Neuronal stem cell (in vitro differentiated cells): Measurements from ENCODE around the gene ZSCAN21.

Source experiments
- DNase-seq: peaks from one replicate; pipeline ENCODE4 v3.0.0-alpha.2; 2013; ENCODE audit warnings: low spot score
- H2AFZ ChIP-seq: one replicate; pipeline ENCODE4 v1.6.1; 2013; ENCODE audit warnings: mild to moderate bottlenecking, low read length, inconsistent platforms
- H2AK5ac ChIP-seq: 2 replicates; pipeline ENCODE4 v1.6.1; 2013; ENCODE audit warnings: low read depth, mild to moderate bottlenecking, inconsistent platforms, low read length, moderate library complexity, mixed read lengths
- H2BK120ac ChIP-seq: 2 replicates; pipeline ENCODE4 v1.6.1; 2013; ENCODE audit warnings: low read depth, mild to moderate bottlenecking, inconsistent platforms, low read length, moderate library complexity, mixed read lengths
- H2BK12ac ChIP-seq: one replicate; pipeline ENCODE4 v1.6.1; 2013; ENCODE audit warnings: low read length, inconsistent platforms
- H2BK15ac ChIP-seq: 2 replicates; pipeline ENCODE4 v1.6.1; 2013; ENCODE audit warnings: mild to moderate bottlenecking, low read length, inconsistent platforms, mixed read lengths
- H2BK5ac ChIP-seq: one replicate; pipeline ENCODE4 v1.6.1; 2013; ENCODE audit warnings: inconsistent platforms, mild to moderate bottlenecking, low read length, moderate library complexity
- H3K14ac ChIP-seq: one replicate; pipeline ENCODE4 v1.6.1; 2013; ENCODE audit warnings: low read length, inconsistent platforms
- H3K18ac ChIP-seq: 2 replicates; pipeline ENCODE4 v1.6.1; 2013; ENCODE audit warnings: low read length, inconsistent platforms
- H3K23ac ChIP-seq: 2 replicates; pipeline ENCODE4 v1.6.1; 2013; ENCODE audit warnings: low read depth, mild to moderate bottlenecking, mixed read lengths, low read length, inconsistent platforms; ENCODE audit not compliant: poor library complexity
- H3K27ac ChIP-seq: replicated peaks from 3 replicates; pipeline ENCODE4 v1.5.1; 2013; ENCODE audit warnings: low read length, inconsistent platforms
- H3K27me3 ChIP-seq, 3 experiments: 2 replicates each; pipeline ENCODE4 v1.6.1; 2013; ENCODE audit warnings: low read length in 3 of 3, mild to moderate bottlenecking in 2 of 3, inconsistent platforms in 1 of 3, low read depth in 1 of 3, mixed read lengths in 1 of 3, moderate library complexity in 1 of 3; ENCODE audit not compliant: control insufficient read depth in 3 of 3, insufficient read depth in 3 of 3
- H3K36me3 ChIP-seq, 2 donors: replicated peaks in 1 of 2; 2 replicates each; pipeline ENCODE4 v1.6.1; 2013; ENCODE audit warnings: low read length in 2 of 2; ENCODE audit not compliant: control insufficient read depth in 2 of 2, insufficient read depth in 2 of 2
- H3K4ac ChIP-seq: 2 replicates; pipeline ENCODE4 v1.6.1; 2013; ENCODE audit warnings: inconsistent platforms, mild to moderate bottlenecking, low read length, moderate library complexity
- H3K4me1 ChIP-seq, 2 donors: 1 replicate in 1 of 2; 2 replicates in 1 of 2; pipeline ENCODE4 v1.6.1; 2013; ENCODE audit warnings: low read length in 2 of 2, low read depth in 1 of 2; ENCODE audit not compliant: control insufficient read depth in 2 of 2, insufficient read depth in 1 of 2
- H3K4me2 ChIP-seq: one replicate; pipeline ENCODE4 v1.6.1; 2013; ENCODE audit warnings: mild to moderate bottlenecking, low read length, inconsistent platforms; ENCODE audit not compliant: insufficient read depth, poor library complexity, severe bottlenecking
- H3K4me3 ChIP-seq, 2 donors: 2 replicates each; pipeline ENCODE4 v1.5.1; 2013; ENCODE audit warnings: low read length in 2 of 2, mild to moderate bottlenecking in 2 of 2, inconsistent platforms in 1 of 2, moderate library complexity in 1 of 2
- H3K79me1 ChIP-seq: one replicate; pipeline ENCODE4 v1.6.1; 2013; ENCODE audit warnings: low read depth, mild to moderate bottlenecking, inconsistent platforms, low read length, moderate library complexity
- H3K9ac ChIP-seq: one replicate; pipeline ENCODE4 v1.6.1; 2013; ENCODE audit warnings: mild to moderate bottlenecking, low read depth, low read length, inconsistent platforms; ENCODE audit not compliant: poor library complexity
- H3K9me3 ChIP-seq, 2 donors: replicated peaks in 1 of 2; 2 replicates each; pipeline versions ENCODE3 to v1.6.1; 2013; ENCODE audit warnings: low read length in 2 of 2, mild to moderate bottlenecking in 2 of 2, inconsistent platforms in 1 of 2, low read depth in 1 of 2, mixed read lengths in 1 of 2, moderate library complexity in 1 of 2; ENCODE audit not compliant: control insufficient read depth in 2 of 2, insufficient read depth in 1 of 2
- H4K8ac ChIP-seq: one replicate; pipeline ENCODE4 v1.6.1; 2013; ENCODE audit warnings: low read depth, mild to moderate bottlenecking, inconsistent platforms, low read length, moderate library complexity
- H4K91ac ChIP-seq: one replicate; pipeline ENCODE4 v1.6.1; 2013; ENCODE audit warnings: low read length, low read depth, mild to moderate bottlenecking, inconsistent platforms; ENCODE audit not compliant: poor library complexity
- WGBS, 2 donors: extraction: QIAGEN DNeasy Blood & Tissue Kit; methylation state at CpG; one replicate each; pipeline ENCODE4 v1.1.7; 2013; ENCODE audit warnings: missing lambda C conversion rate in 2 of 2, mixed read lengths in 1 of 2; ENCODE audit not compliant: insufficient read length in 2 of 2, insufficient replicate concordance in 1 of 2; ENCODE audit errors: extremely low coverage in 2 of 2; 5-methylcytosine and 5-hydroxymethylcytosine counted together

Gene ZSCAN21

GRCh38 chr7:100063376-100063775, 13.8 kb downstream of the ZSCAN21 start:
- H2AFZ ChIP-seq, result no peak overlapping the region
- H2BK12ac ChIP-seq, result no peak overlapping the region
- H3K27ac ChIP-seq, result no peak overlapping the region
- no peak overlapping the region for H3K9ac ChIP-seq
- H4K8ac ChIP-seq, result no peak overlapping the region
- no peak overlapping the region for H3K18ac ChIP-seq
- no peak overlapping the region for H2AK5ac ChIP-seq
- DNase-seq, result no peak
- H2BK15ac ChIP-seq, result no peak overlapping the region
- H3K36me3 ChIP-seq, result peaks cover 34 to 81% of the 10 kb centered on the region in 2 donors
- no peak overlapping the region for H4K91ac ChIP-seq
- no peak overlapping the region for H3K4ac ChIP-seq
- no peaks in the 10 kb centered on the region for H3K79me1 ChIP-seq
- no peak overlapping the region for H3K4me2 ChIP-seq
- H3K4me1 ChIP-seq, result no peaks in the 10 kb centered on the region
- no peak overlapping the region for H3K23ac ChIP-seq
- no peak overlapping the region for H2BK120ac ChIP-seq
- H3K4me3 ChIP-seq, result no peak overlapping the region
- no peak overlapping the region for H3K14ac ChIP-seq
- no peak overlapping the region for H2BK5ac ChIP-seq
- WGBS, 2 donors, result no CpG with 5 or more reads among the region's 4 CpGs
- H3K9me3 ChIP-seq, result peaks cover 0 to 7% of the 10 kb centered on the region in 2 donors
- H3K27me3 ChIP-seq, result no peaks in the 10 kb centered on the region

GRCh38 chr7:100064162-100064561, 14.6 kb downstream of the ZSCAN21 start:
- Histone ChIP-seq H2AK5ac (no peak overlapping the region), H3K36me3 (peaks cover 35 to 81% of the 10 kb centered on the region in 2 donors), H3K4me2 (no peak overlapping the region), H3K18ac (no peak overlapping the region), H3K9ac (no peak overlapping the region), H4K8ac (no peak overlapping the region), H3K4me1 (no peaks in the 10 kb centered on the region), H3K4me3 (no peak overlapping the region), H4K91ac (no peak overlapping the region), H2BK5ac (no peak overlapping the region), H3K23ac (no peak overlapping the region), H3K9me3 (peaks cover 2 to 9% of the 10 kb centered on the region in 2 donors), H2BK120ac (no peak overlapping the region), H3K27ac (no peak overlapping the region), H2BK15ac (no peak overlapping the region), H3K14ac (no peak overlapping the region), H2BK12ac (no peak overlapping the region), H3K4ac (no peak overlapping the region), H2AFZ (no peak overlapping the region), H3K79me1 (no peaks in the 10 kb centered on the region), H3K27me3 (no peaks in the 10 kb centered on the region)
- no CpG with 5 or more reads among the region's 9 CpGs for WGBS, 2 donors
- no peak for DNase-seq

GRCh38 chr7:100065452-100066186, 16.0 kb downstream of the ZSCAN21 start:
- Histone ChIP-seq H3K18ac (no peak overlapping the region), H3K4me3 (no peak overlapping the region), H2BK5ac (no peak overlapping the region), H3K27ac (no peak overlapping the region), H3K36me3 (peaks cover 43 to 84% of the 10 kb centered on the region in 2 donors), H4K91ac (no peak overlapping the region), H4K8ac (no peak overlapping the region), H3K4me1 (no peaks in the 10 kb centered on the region), H3K4me2 (no peak overlapping the region), H2AK5ac (no peak overlapping the region), H2BK120ac (no peak overlapping the region), H2AFZ (no peak overlapping the region), H3K79me1 (no peaks in the 10 kb centered on the region), H3K14ac (no peak overlapping the region), H2BK12ac (no peak overlapping the region), H3K27me3 (no peaks in the 10 kb centered on the region), H2BK15ac (no peak overlapping the region), H3K23ac (no peak overlapping the region), H3K9ac (no peak overlapping the region), H3K9me3 (peaks cover 17 to 20% of the 10 kb centered on the region in 2 donors), H3K4ac (no peak overlapping the region)
- no peak for DNase-seq
- WGBS, 2 donors, result no CpG with 5 or more reads among the region's 8 CpGs

- WGBS, 2 donors, result no CpG with 5 or more reads among the region's 7 CpGs
- Histone ChIP-seq H3K23ac (no peak overlapping the region), H3K27ac (no peak overlapping the region), H3K4me1 (no peaks in the 10 kb centered on the region), H2BK5ac (no peak overlapping the region), H3K27me3 (no peaks in the 10 kb centered on the region), H2AK5ac (no peak overlapping the region), H2BK120ac (no peak overlapping the region), H3K9ac (no peak overlapping the region), H3K4me3 (no peak overlapping the region), H3K18ac (no peak overlapping the region), H3K4ac (no peak overlapping the region), H2BK12ac (no peak overlapping the region), H4K8ac (no peak overlapping the region), H3K36me3 (peaks cover 51 to 84% of the 10 kb centered on the region in 2 donors), H3K14ac (no peak overlapping the region), H4K91ac (no peak overlapping the region), H3K4me2 (no peak overlapping the region), H2BK15ac (no peak overlapping the region), H2AFZ (no peak overlapping the region), H3K9me3 (peaks cover 30 to 33% of the 10 kb centered on the region in 2 donors), H3K79me1 (no peaks in the 10 kb centered on the region)
- DNase-seq, result no peak
Measured at GRCh38 chr7:100066953-100067352, 17.4 kb downstream of the ZSCAN21 start.
